Trophoblast cell (in vitro differentiated cells and primary cell): Measurements from ENCODE around the gene ACOD1.

Experiments
- DNase-seq, 2 donors: peaks; one replicate each; pipeline ENCODE4 v3.0.0-alpha.2; 2016
- H2AFZ ChIP-seq: 2 replicates; pipeline ENCODE4 v1.6.1; 2013; ENCODE audit warnings: low read length, moderate library complexity, mild to moderate bottlenecking; ENCODE audit not compliant: insufficient read depth, poor library complexity
- H2AK5ac ChIP-seq: 2 replicates; pipeline ENCODE4 v1.6.1; 2013; ENCODE audit warnings: mild to moderate bottlenecking, low read length
- H2BK120ac ChIP-seq: 2 replicates; pipeline ENCODE4 v1.6.1; 2013; ENCODE audit warnings: low read length, mild to moderate bottlenecking, moderate library complexity; ENCODE audit not compliant: insufficient read depth, poor library complexity
- H2BK12ac ChIP-seq: 2 replicates; pipeline ENCODE4 v1.6.1; 2013; ENCODE audit warnings: mild to moderate bottlenecking, low read length, moderate library complexity
- H2BK5ac ChIP-seq: 2 replicates; pipeline ENCODE4 v1.6.1; 2013; ENCODE audit warnings: low read length, low read depth, moderate library complexity, mild to moderate bottlenecking; ENCODE audit not compliant: poor library complexity
- H3K14ac ChIP-seq: 2 replicates; pipeline ENCODE4 v1.6.1; 2013; ENCODE audit warnings: mild to moderate bottlenecking, low read length
- H3K18ac ChIP-seq: 2 replicates; pipeline ENCODE4 v1.6.1; 2013; ENCODE audit warnings: mild to moderate bottlenecking, low read length
- H3K23ac ChIP-seq: 2 replicates; pipeline ENCODE4 v1.6.1; 2013; ENCODE audit warnings: low read length
- H3K27ac ChIP-seq: 2 replicates; pipeline ENCODE4 v1.5.1; 2013; ENCODE audit warnings: low read depth, mild to moderate bottlenecking, inconsistent platforms, low read length, moderate library complexity
- H3K27me3 ChIP-seq: 2 replicates; pipeline ENCODE4 v1.6.1; 2013; ENCODE audit warnings: inconsistent platforms, mild to moderate bottlenecking, low read length, moderate library complexity; ENCODE audit not compliant: insufficient read depth
- H3K36me3 ChIP-seq, 2 experiments: 1 replicate in 1 of 2; 2 replicates in 1 of 2; pipeline ENCODE4 v1.6.1; 2013; ENCODE audit warnings: low read length in 2 of 2, mild to moderate bottlenecking in 2 of 2, moderate library complexity in 1 of 2; ENCODE audit not compliant: insufficient read depth in 2 of 2, control insufficient read depth in 1 of 2
- H3K4ac ChIP-seq: 2 replicates; pipeline ENCODE4 v1.6.1; 2013; ENCODE audit warnings: low read depth, mild to moderate bottlenecking, low read length, moderate library complexity
- H3K4me1 ChIP-seq, 2 experiments: 1 replicate in 1 of 2; 2 replicates in 1 of 2; pipeline ENCODE4 v1.6.1; 2013; ENCODE audit warnings: low read length in 2 of 2, mild to moderate bottlenecking in 2 of 2, moderate library complexity in 1 of 2; ENCODE audit not compliant: insufficient read depth in 2 of 2, control insufficient read depth in 1 of 2
- H3K4me2 ChIP-seq: 2 replicates; pipeline ENCODE4 v1.6.1; 2013; ENCODE audit warnings: inconsistent platforms, mild to moderate bottlenecking, low read length, moderate library complexity
- H3K4me3 ChIP-seq: 2 replicates; pipeline ENCODE4 v1.5.1; 2013; ENCODE audit warnings: mild to moderate bottlenecking, low read depth, low read length, inconsistent platforms
- H3K79me1 ChIP-seq: one replicate; pipeline ENCODE4 v1.6.1; 2013; ENCODE audit warnings: low read length
- H3K79me2 ChIP-seq: 2 replicates; pipeline ENCODE4 v1.6.1; 2013; ENCODE audit warnings: low read length, mild to moderate bottlenecking; ENCODE audit not compliant: control insufficient read depth, insufficient read depth, poor library complexity
- H3K9ac ChIP-seq: 2 replicates; pipeline ENCODE4 v1.6.1; 2013; ENCODE audit warnings: mild to moderate bottlenecking, low read length
- H3K9me3 ChIP-seq: 2 replicates; pipeline ENCODE4 v1.6.1; 2013; ENCODE audit warnings: low read depth, mild to moderate bottlenecking, control low read depth, inconsistent platforms, low read length; ENCODE audit not compliant: insufficient read depth
- H4K12ac ChIP-seq: 2 replicates; pipeline ENCODE4 v1.6.1; 2013; ENCODE audit warnings: low read depth, mild to moderate bottlenecking, low read length, moderate library complexity
- H4K8ac ChIP-seq: 2 replicates; pipeline ENCODE4 v1.6.1; 2013; ENCODE audit warnings: low read depth, mild to moderate bottlenecking, low read length, moderate library complexity
- H4K91ac ChIP-seq: one replicate; pipeline ENCODE4 v1.6.1; 2013; ENCODE audit warnings: low read depth, mild to moderate bottlenecking, low read length, moderate library complexity
- WGBS: extraction: QIAGEN DNeasy Blood & Tissue Kit; methylation state at CpG from one replicate; pipeline ENCODE4 v1.1.7; 2013; ENCODE audit warnings: missing lambda C conversion rate; ENCODE audit not compliant: insufficient read length, insufficient coverage; ENCODE audit errors: extremely low coverage; 5-methylcytosine and 5-hydroxymethylcytosine counted together

The ACOD1 gene

GRCh38 chr13:76994281-76994680 is 46.0 kb downstream of the ACOD1 start:
- Histone ChIP-seq H4K8ac (no peak overlapping the region), H3K4me1 (peaks cover 6% of the 10 kb centered on the region in 2 experiments), H4K91ac (no peak overlapping the region), H4K12ac (no peak overlapping the region), H3K79me2 (peaks cover 5% of the 10 kb centered on the region), H3K18ac (no peak overlapping the region), H3K36me3 (peaks cover 0 to 7% of the 10 kb centered on the region in 2 experiments), H2AK5ac (no peak overlapping the region), H3K27me3 (no peaks in the 10 kb centered on the region), H3K4ac (peak overlapping the region; percentile 14), H3K27ac (no peak overlapping the region), H3K23ac (no peak overlapping the region), H2BK120ac (no peak overlapping the region), H3K79me1 (peaks cover 8% of the 10 kb centered on the region), H2BK12ac (no peak overlapping the region), H3K9ac (no peak overlapping the region), H2BK5ac (no peak overlapping the region), H3K4me3 (no peak overlapping the region), H3K14ac (no peak overlapping the region), H2AFZ (no peak overlapping the region), H3K9me3 (no peaks in the 10 kb centered on the region), H3K4me2 (no peak overlapping the region)
- no CpG with 5 or more reads among the region's 3 CpGs for WGBS
- peak in 1 of 2 donors; percentile 46 for DNase-seq

GRCh38 chr13:77000475-77000874 is 52.2 kb downstream of the ACOD1 start:
- Histone ChIP-seq H3K27me3 (no peaks in the 10 kb centered on the region), H3K4me1 (no peaks in the 10 kb centered on the region), H3K14ac (no peak overlapping the region), H2BK12ac (no peak overlapping the region), H3K4me2 (no peak overlapping the region), H3K9me3 (no peaks in the 10 kb centered on the region), H4K91ac (no peak overlapping the region), H2BK120ac (no peak overlapping the region), H3K79me2 (no peaks in the 10 kb centered on the region), H3K27ac (no peak overlapping the region), H4K12ac (no peak overlapping the region), H2BK5ac (no peak overlapping the region), H2AFZ (no peak overlapping the region), H3K23ac (no peak overlapping the region), H3K4me3 (no peak overlapping the region), H3K36me3 (peaks cover 2 to 15% of the 10 kb centered on the region in 2 experiments), H3K18ac (no peak overlapping the region), H2AK5ac (no peak overlapping the region), H3K9ac (no peak overlapping the region), H3K4ac (no peak overlapping the region), H4K8ac (no peak overlapping the region), H3K79me1 (no peaks in the 10 kb centered on the region)
- DNase-seq: no peak
- no CpG with 5 or more reads among the region's 1 CpG for WGBS

- DNase-seq: no peak
- Histone ChIP-seq H2BK5ac (no peak overlapping the region), H2AK5ac (no peak overlapping the region), H4K8ac (no peak overlapping the region), H3K4ac (no peak overlapping the region), H3K9ac (no peak overlapping the region), H3K79me2 (no peaks in the 10 kb centered on the region), H3K4me1 (no peaks in the 10 kb centered on the region), H2BK12ac (no peak overlapping the region), H3K27ac (no peak overlapping the region), H3K9me3 (no peaks in the 10 kb centered on the region), H3K36me3 (peaks cover 2 to 11% of the 10 kb centered on the region in 2 experiments), H3K14ac (no peak overlapping the region), H3K79me1 (no peaks in the 10 kb centered on the region), H2AFZ (no peak overlapping the region), H3K4me2 (no peak overlapping the region), H3K18ac (no peak overlapping the region), H3K23ac (no peak overlapping the region), H4K12ac (no peak overlapping the region), H2BK120ac (no peak overlapping the region), H4K91ac (no peak overlapping the region), H3K4me3 (no peak overlapping the region), H3K27me3 (no peaks in the 10 kb centered on the region)
- WGBS: no CpG with 5 or more reads among the region's 4 CpGs
These were observed 53.2 kb downstream of the ACOD1 start for GRCh38 chr13:77001540-77001939.

GRCh38 chr13:77001963-77002587 is 53.8 kb downstream of the ACOD1 start:
- no peak overlapping the region for H4K12ac ChIP-seq
- no peaks in the 10 kb centered on the region for H3K27me3 ChIP-seq
- peaks cover 2 to 12% of the 10 kb centered on the region in 2 experiments for H3K36me3 ChIP-seq
- no peak overlapping the region for H2BK120ac ChIP-seq
- H3K4me3 ChIP-seq: no peak overlapping the region
- WGBS: no CpG with 5 or more reads among the region's 4 CpGs
- H4K91ac ChIP-seq: no peak overlapping the region
- H3K4ac ChIP-seq: no peak overlapping the region
- H2AK5ac ChIP-seq: no peak overlapping the region
- H3K4me1 ChIP-seq: no peaks in the 10 kb centered on the region
- no peak overlapping the region for H3K18ac ChIP-seq
- no peak overlapping the region for H3K9ac ChIP-seq
- H3K27ac ChIP-seq: no peak overlapping the region
- no peaks in the 10 kb centered on the region for H3K79me2 ChIP-seq
- no peak overlapping the region for H3K4me2 ChIP-seq
- H4K8ac ChIP-seq: no peak overlapping the region
- H3K79me1 ChIP-seq: no peaks in the 10 kb centered on the region
- H2BK12ac ChIP-seq: no peak overlapping the region
- no peak overlapping the region for H2BK5ac ChIP-seq
- H3K9me3 ChIP-seq: no peaks in the 10 kb centered on the region
- H3K14ac ChIP-seq: no peak overlapping the region
- DNase-seq: no peak
- no peak overlapping the region for H2AFZ ChIP-seq
- no peak overlapping the region for H3K23ac ChIP-seq
